Parathyroid adenoma (tissue), 2 donors: ENCODE measurements around the gene NCKAP5.

Source experiments
- H2AFZ ChIP-seq: fragments of 300-600 bp; sonication (generic); one replicate; pipeline ENCODE4 v1.7.0; 2017; ENCODE audit warnings: antibody characterized with exemption, mild to moderate bottlenecking
- H3K27ac ChIP-seq: fragments of 300-600 bp; sonication (generic); one replicate; pipeline ENCODE4 v1.7.0; 2017
- H3K27me3 ChIP-seq: fragments of 300-600 bp; sonication (generic); one replicate; pipeline ENCODE4 v1.7.0; 2017; ENCODE audit warnings: low read length; ENCODE audit not compliant: control insufficient read depth, insufficient read depth
- H3K36me3 ChIP-seq: fragments of 300-600 bp; sonication (generic); one replicate; pipeline ENCODE4 v1.7.0; 2017; ENCODE audit warnings: low read length; ENCODE audit not compliant: control insufficient read depth, insufficient read depth
- H3K4me1 ChIP-seq: fragments of 300-600 bp; sonication (generic); one replicate; pipeline ENCODE4 v1.7.0; 2017; ENCODE audit warnings: control low read depth
- H3K4me2 ChIP-seq: fragments of 300-600 bp; sonication (generic); one replicate; pipeline ENCODE4 v1.7.0; 2017; ENCODE audit warnings: low read length
- H3K4me3 ChIP-seq: fragments of 300-600 bp; sonication (generic); one replicate; pipeline ENCODE4 v1.7.0; 2017; ENCODE audit warnings: low read depth, low read length
- H3K79me2 ChIP-seq: fragments of 300-600 bp; sonication (generic); one replicate; pipeline ENCODE4 v1.7.0; 2017; ENCODE audit warnings: control low read depth
- H3K9ac ChIP-seq: fragments of 300-600 bp; sonication (generic); one replicate; pipeline ENCODE4 v1.7.0; 2017; ENCODE audit warnings: mild to moderate bottlenecking
- H3K9me3 ChIP-seq: fragments of 300-600 bp; sonication (generic); one replicate; pipeline ENCODE4 v1.7.0; 2017; ENCODE audit warnings: low read length; ENCODE audit not compliant: control insufficient read depth
- CTCF ChIP-seq: fragments of 300-600 bp; sonication (generic); IDR thresholded peaks from one replicate; pipeline ENCODE4 v1.7.0; 2017; ENCODE audit warnings: antibody characterized with exemption, mild to moderate bottlenecking
- donor health status: primary hyperparathyroidism.

The NCKAP5 gene

GRCh38 chr2:133143645-133144044, 424.6 kb downstream of the NCKAP5 start:
- no peaks in the 10 kb centered on the region for H3K79me2 ChIP-seq
- TF ChIP-seq CTCF: no peak
- no peak overlapping the region for H2AFZ ChIP-seq
- H3K27me3 ChIP-seq: no peaks in the 10 kb centered on the region
- H3K9me3 ChIP-seq: no peaks in the 10 kb centered on the region
- H3K9ac ChIP-seq: no peak overlapping the region
- H3K27ac ChIP-seq: no peak overlapping the region
- no peaks in the 10 kb centered on the region for H3K36me3 ChIP-seq
- H3K4me1 ChIP-seq: no peaks in the 10 kb centered on the region
- H3K4me2 ChIP-seq: no peak overlapping the region
- no peak overlapping the region for H3K4me3 ChIP-seq

- Histone ChIP-seq H3K79me2 (no peaks in the 10 kb centered on the region), H3K27me3 (no peaks in the 10 kb centered on the region), H3K4me2 (no peak overlapping the region), H3K4me1 (no peaks in the 10 kb centered on the region), H3K36me3 (no peaks in the 10 kb centered on the region), H3K27ac (no peak overlapping the region), H3K9me3 (no peaks in the 10 kb centered on the region), H3K4me3 (no peak overlapping the region), H2AFZ (no peak overlapping the region), H3K9ac (no peak overlapping the region)
- no peak for TF ChIP-seq CTCF
These were observed 426.2 kb downstream of the NCKAP5 start for GRCh38 chr2:133142087-133142486.

- TF ChIP-seq CTCF: no peak
- H3K4me3 ChIP-seq: no peak overlapping the region
- H3K4me2 ChIP-seq: no peak overlapping the region
- H3K9ac ChIP-seq: no peak overlapping the region
- no peak overlapping the region for H2AFZ ChIP-seq
- no peaks in the 10 kb centered on the region for H3K9me3 ChIP-seq
- no peaks in the 10 kb centered on the region for H3K36me3 ChIP-seq
- no peaks in the 10 kb centered on the region for H3K27me3 ChIP-seq
- no peaks in the 10 kb centered on the region for H3K79me2 ChIP-seq
- peaks cover 2% of the 10 kb centered on the region for H3K4me1 ChIP-seq
- H3K27ac ChIP-seq: no peak overlapping the region
These were observed 427.6 kb downstream of the NCKAP5 start for GRCh38 chr2:133140620-133141019.

- no peak overlapping the region for H3K4me2 ChIP-seq
- no peak overlapping the region for H3K27ac ChIP-seq
- H3K9me3 ChIP-seq: no peaks in the 10 kb centered on the region
- no peak for TF ChIP-seq CTCF
- peaks cover 2% of the 10 kb centered on the region for H3K4me1 ChIP-seq
- no peaks in the 10 kb centered on the region for H3K36me3 ChIP-seq
- H3K4me3 ChIP-seq: no peak overlapping the region
- H3K27me3 ChIP-seq: no peaks in the 10 kb centered on the region
- H3K79me2 ChIP-seq: no peaks in the 10 kb centered on the region
- no peak overlapping the region for H2AFZ ChIP-seq
- H3K9ac ChIP-seq: no peak overlapping the region
These were observed 428.3 kb downstream of the NCKAP5 start for GRCh38 chr2:133139847-133140533.

GRCh38 chr2:133138693-133139092, 429.6 kb downstream of the NCKAP5 start:
- H3K9ac ChIP-seq: no peak overlapping the region
- H3K27me3 ChIP-seq: no peaks in the 10 kb centered on the region
- H3K9me3 ChIP-seq: no peaks in the 10 kb centered on the region
- H3K36me3 ChIP-seq: no peaks in the 10 kb centered on the region
- H3K4me1 ChIP-seq: peaks cover 2% of the 10 kb centered on the region
- no peak for TF ChIP-seq CTCF
- no peak overlapping the region for H3K4me2 ChIP-seq
- H3K27ac ChIP-seq: no peak overlapping the region
- no peak overlapping the region for H3K4me3 ChIP-seq
- no peaks in the 10 kb centered on the region for H3K79me2 ChIP-seq
- H2AFZ ChIP-seq: no peak overlapping the region
